ENCODE results near the gene PAWR. TPM values are rescaled to one million over a fixed set of nuclear protein-coding genes. Genes with fewer than 3 reads are reported as not detected.

Gene PAWR
- total RNA-seq, 2 donors from 2014 or later = 78.9 to 104 TPM

DNA sequence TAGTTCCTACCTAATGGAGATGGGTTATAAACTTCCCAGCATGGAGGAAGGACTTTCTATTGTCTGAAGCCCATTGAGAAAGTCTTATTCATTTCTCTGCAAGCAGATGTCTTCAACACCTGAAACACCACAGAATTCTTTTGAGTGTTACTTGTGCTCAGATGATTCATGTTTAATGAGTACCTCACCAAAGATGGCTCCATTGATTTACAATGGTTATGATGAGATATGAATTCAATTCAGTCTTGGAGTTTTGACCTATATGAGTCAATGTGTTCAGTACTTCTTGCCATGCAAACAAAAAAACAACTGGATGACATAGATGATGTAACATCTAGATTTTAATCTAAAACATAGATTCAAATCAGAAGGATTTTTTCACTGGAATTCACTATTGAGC is 15.4 kb upstream of the PAWR start:
- no peak for DNase-seq (ENCODE audit: low spot score)
- TF ChIP-seq, protein P1, sequence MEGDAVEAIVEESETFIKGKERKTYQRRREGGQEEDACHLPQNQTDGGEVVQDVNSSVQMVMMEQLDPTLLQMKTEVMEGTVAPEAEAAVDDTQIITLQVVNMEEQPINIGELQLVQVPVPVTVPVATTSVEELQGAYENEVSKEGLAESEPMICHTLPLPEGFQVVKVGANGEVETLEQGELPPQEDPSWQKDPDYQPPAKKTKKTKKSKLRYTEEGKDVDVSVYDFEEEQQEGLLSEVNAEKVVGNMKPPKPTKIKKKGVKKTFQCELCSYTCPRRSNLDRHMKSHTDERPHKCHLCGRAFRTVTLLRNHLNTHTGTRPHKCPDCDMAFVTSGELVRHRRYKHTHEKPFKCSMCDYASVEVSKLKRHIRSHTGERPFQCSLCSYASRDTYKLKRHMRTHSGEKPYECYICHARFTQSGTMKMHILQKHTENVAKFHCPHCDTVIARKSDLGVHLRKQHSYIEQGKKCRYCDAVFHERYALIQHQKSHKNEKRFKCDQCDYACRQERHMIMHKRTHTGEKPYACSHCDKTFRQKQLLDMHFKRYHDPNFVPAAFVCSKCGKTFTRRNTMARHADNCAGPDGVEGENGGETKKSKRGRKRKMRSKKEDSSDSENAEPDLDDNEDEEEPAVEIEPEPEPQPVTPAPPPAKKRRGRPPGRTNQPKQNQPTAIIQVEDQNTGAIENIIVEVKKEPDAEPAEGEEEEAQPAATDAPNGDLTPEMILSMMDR (IDR thresholded peaks at IDR 0.05) = no peak
- H3K4me1 ChIP-seq (ENCODE audit: control insufficient read depth in 1 of 2, low read depth in 2 of 2) = no peaks in the 10 kb centered on the region
- H3K36me3 ChIP-seq = no peaks in the 10 kb centered on the region
- no peak overlapping the region for H3K4me3 ChIP-seq
- no peaks in the 10 kb centered on the region for H3K27me3 ChIP-seq (replicated peaks; ENCODE audit: insufficient read depth)
- ATAC-seq (ENCODE audit: insufficient number of reproducible peaks, low FRiP score, low read depth) = no peak
- no peaks in the 10 kb centered on the region for H3K9me3 ChIP-seq
- no peak overlapping the region for H3K27ac ChIP-seq

DNA sequence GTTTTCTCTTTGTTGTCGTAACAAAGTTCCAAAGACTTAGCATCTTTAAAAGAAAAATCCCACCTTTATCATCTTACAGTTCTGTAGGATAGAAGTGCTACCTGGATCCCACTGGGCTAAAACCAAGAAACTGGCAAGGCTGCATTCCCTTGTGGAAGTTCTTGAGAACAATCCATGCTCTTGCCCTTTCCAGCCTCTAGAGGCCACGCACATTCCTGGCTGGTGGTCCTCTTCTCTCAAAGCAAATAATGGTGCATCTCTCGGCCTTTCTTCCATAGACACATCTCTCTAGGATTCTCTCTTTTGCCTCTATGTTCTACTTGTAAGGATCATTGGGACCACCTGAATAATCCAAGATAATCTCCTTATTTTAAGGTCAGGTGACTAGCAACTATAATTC is 8.2 kb upstream of the PAWR start:
- TF ChIP-seq, protein P1 (IDR thresholded peaks at IDR 0.05) = no peak
- no peaks in the 10 kb centered on the region for H3K4me1 ChIP-seq (ENCODE audit: control insufficient read depth in 1 of 2, low read depth in 2 of 2)
- H3K27ac ChIP-seq = no peak overlapping the region
- H3K27me3 ChIP-seq (replicated peaks; ENCODE audit: insufficient read depth) = no peaks in the 10 kb centered on the region
- ATAC-seq (ENCODE audit: insufficient number of reproducible peaks, low FRiP score, low read depth) = no peak
- H3K4me3 ChIP-seq = no peak overlapping the region
- no peaks in the 10 kb centered on the region for H3K9me3 ChIP-seq
- H3K36me3 ChIP-seq = no peaks in the 10 kb centered on the region
- no peak for DNase-seq (ENCODE audit: low spot score)

DNA sequence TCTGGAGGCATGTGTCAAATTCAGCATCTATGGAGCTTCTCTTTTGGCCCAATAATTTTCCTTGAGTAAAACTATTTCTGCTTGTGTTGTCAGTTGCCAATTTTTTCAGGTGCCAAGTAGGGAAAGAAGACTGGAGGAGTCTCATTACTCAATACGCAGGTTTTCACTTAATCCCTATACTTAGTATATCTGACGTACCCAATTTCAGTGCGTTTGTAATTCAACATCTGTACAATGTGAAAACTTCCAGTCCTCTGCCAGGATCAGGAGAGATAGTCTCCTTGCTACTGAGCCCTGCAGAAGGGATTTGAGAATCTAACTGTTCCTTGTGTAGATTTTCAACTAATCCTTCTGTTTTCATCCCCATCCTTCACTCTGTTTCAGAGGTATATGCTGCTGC is 5.7 kb upstream of the PAWR start:
- no peaks in the 10 kb centered on the region for H3K9me3 ChIP-seq
- ATAC-seq (ENCODE audit: insufficient number of reproducible peaks, low FRiP score, low read depth) = no peak

DNA sequence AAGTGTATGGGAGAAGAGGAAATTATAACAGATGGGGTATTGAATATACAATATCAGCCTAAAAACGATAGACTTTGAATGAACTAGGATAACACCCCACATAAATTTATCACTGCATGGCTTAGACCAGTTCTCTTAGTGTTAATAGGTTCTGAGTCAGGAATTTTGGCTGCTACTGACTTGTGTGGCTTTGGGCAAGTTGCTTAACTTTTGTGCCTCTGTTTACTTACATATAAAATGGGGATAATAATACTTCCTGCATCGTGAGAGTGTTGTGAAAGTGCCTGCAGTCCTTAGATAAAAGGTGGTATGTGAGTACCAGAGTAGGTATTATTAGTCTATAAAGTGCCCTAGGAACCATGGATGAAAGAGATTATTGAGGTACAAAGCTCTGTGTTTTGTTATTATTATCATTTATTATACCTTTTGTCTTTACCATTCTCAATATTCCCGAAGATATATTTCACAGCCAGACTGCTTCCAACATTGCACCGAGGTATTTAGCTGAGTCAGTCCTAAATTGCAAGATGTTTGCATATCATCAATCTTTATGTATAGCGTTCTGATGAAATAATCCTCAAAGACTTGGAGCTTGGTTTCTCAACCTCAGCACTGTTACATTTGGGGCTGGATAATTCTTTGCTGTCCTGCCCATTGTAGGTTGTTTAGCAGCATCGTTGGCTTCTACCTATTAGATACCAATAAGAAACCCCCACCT is 2.3 kb upstream of the PAWR start:
- Histone ChIP-seq H3K36me3 (no peaks in the 10 kb centered on the region), H3K27me3 (replicated peaks; ENCODE audit: insufficient read depth) (no peaks in the 10 kb centered on the region), H3K27ac (no peak overlapping the region), H3K9me3 (no peaks in the 10 kb centered on the region), H3K4me3 (peak overlapping the region; percentile 99), H3K4me1 (ENCODE audit: control insufficient read depth in 1 of 2, low read depth in 2 of 2) (peaks cover 0 to 11% of the 10 kb centered on the region in 2 donors)
- TF ChIP-seq, protein P1 (IDR thresholded peaks at IDR 0.05) = no peak
- ATAC-seq (ENCODE audit: insufficient number of reproducible peaks, low FRiP score, low read depth) (no peak), DNase-seq (ENCODE audit: low spot score) (no peak)

More for the DNA sequence above, 5.7 kb upstream of the PAWR start:
- Histone ChIP-seq H3K4me3 (no peak overlapping the region), H3K4me1 (ENCODE audit: control insufficient read depth in 1 of 2, low read depth in 2 of 2) (peaks cover 0 to 10% of the 10 kb centered on the region in 2 donors), H3K36me3 (no peaks in the 10 kb centered on the region), H3K27me3 (replicated peaks; ENCODE audit: insufficient read depth) (no peaks in the 10 kb centered on the region), H3K27ac (no peak overlapping the region)
- no peak for DNase-seq (ENCODE audit: low spot score)
- TF ChIP-seq, protein P1 (IDR thresholded peaks at IDR 0.05) = no peak

DNA sequence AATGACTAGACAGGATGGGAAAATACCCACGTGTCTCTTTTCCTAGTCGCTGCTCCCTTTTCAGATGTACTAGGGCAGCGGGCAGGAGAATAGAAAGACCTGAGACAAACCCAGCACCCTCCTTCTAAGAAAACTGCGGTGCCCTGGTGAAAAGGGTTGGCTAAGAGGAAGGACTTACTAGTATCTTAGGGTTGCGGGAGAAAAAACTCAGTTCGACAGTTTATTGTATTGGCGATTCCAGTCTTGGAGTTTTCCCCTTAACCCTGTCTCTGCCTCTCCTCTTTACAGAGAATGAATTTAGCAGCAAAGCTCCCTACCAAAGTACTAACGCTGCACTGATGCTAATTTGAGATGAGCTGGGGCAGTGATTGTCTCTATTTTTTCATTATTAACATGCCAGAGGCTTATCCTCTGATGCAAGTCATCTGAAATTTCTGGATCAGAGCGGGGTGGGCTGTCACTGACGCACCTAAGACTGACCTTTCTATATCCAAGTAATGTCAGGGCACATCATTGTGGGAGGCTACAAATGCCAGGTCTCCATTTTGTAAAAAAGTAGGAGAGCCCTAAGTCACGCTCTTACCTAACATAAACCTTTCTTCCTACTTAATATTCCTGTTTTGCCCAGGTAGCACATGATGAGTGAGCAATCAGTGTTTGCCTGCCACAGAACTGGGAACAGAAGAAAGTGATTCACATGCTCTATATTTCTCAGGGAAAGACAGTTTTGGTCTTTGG is 916 bp upstream of the PAWR start:
- DNase-seq (ENCODE audit: low spot score) = peak; percentile 6
- Histone ChIP-seq H3K4me1 (ENCODE audit: control insufficient read depth in 1 of 2, low read depth in 2 of 2) (peaks cover 0 to 13% of the 10 kb centered on the region in 2 donors), H3K9me3 (no peaks in the 10 kb centered on the region), H3K4me3 (peak overlapping the region; percentile 99), H3K36me3 (no peaks in the 10 kb centered on the region), H3K27ac (peak overlapping the region; percentile 92 to 93), H3K27me3 (replicated peaks; ENCODE audit: insufficient read depth) (no peaks in the 10 kb centered on the region)
- no peak for ATAC-seq (ENCODE audit: insufficient number of reproducible peaks, low FRiP score, low read depth)
- TF ChIP-seq, protein P1 (IDR thresholded peaks at IDR 0.05) = no peak
